IMR-90 (cell line): ENCODE measurements around the gene CXCR6.

ENCODE experiments used
- BHLHE40 ChIP-seq: fragments of 150-350 bp; IDR thresholded peaks from 2 replicates; pipeline ENCODE4 v1.6.1; 2016; ENCODE audit warnings: mild to moderate bottlenecking, low read depth, low read length
- FOS ChIP-seq: fragments of 150-350 bp; IDR thresholded peaks from 2 replicates; pipeline ENCODE4 v1.6.1; 2016; ENCODE audit warnings: low read depth, low read length
- MAZ ChIP-seq: IDR thresholded peaks from 2 replicates; pipeline ENCODE4 v1.6.1; 2012; ENCODE audit warnings: low read depth, mild to moderate bottlenecking, low read length, improper control_type of control experiment, moderate library complexity, borderline replicate concordance
- POLR2A ChIP-seq: IDR thresholded peaks from 2 replicates; pipeline ENCODE4 v1.6.1; 2012; ENCODE audit warnings: mild to moderate bottlenecking, low read depth, low read length
- RAD21 ChIP-seq: IDR thresholded peaks from 2 replicates; pipeline ENCODE4 v1.6.1; 2012; ENCODE audit warnings: low read length, improper control_type of control experiment
- RFX5 ChIP-seq: IDR thresholded peaks from 2 replicates; pipeline ENCODE4 v1.8.0; 2012; ENCODE audit warnings: low read depth, mild to moderate bottlenecking, low read length, moderate library complexity
- SMC3 ChIP-seq: fragments of 150-350 bp; IDR thresholded peaks from 2 replicates; pipeline ENCODE4 v1.6.1; 2016; ENCODE audit warnings: low read depth, mild to moderate bottlenecking, antibody characterized with exemption, low read length, moderate library complexity
- TF ChIP-seq, protein P1 (sequence below): conservative IDR thresholded peaks from 2 replicates; pipeline ENCODE4 v1.5.1; 2012; ENCODE audit warnings: mild to moderate bottlenecking, low read depth, low read length, improper control_type of control experiment
- TF ChIP-seq, protein P2 (sequence below): fragments of 150-350 bp; IDR thresholded peaks from 2 replicates; pipeline ENCODE4 v1.6.1; 2017; ENCODE audit warnings: mild to moderate bottlenecking, antibody characterized with exemption, low read length, low read depth
- TF ChIP-seq, protein P3 (sequence below): fragments of 150-350 bp; IDR thresholded peaks from 2 replicates; pipeline ENCODE4 v1.6.1; 2016; ENCODE audit warnings: low read depth, mild to moderate bottlenecking, low read length, moderate library complexity, borderline replicate concordance

DNA sequence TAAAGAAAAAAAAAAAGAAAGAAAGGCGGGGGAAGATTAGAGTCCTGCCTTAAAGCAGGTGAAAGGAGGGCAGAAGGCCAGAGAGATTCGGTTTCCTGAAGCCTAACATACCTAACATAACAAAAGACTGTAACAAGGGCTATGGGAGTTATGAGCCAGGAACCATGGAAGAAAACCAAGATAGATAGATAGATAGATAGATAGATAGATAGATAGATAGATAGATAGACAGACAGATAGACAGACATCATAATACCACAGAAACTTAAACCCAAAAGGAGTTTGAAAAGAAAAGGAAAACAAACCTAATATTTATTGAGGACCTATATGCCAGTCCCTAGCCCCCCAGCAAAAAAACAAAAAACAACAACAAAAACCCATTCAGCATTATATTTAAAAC lies 54.7 kb downstream of the CXCR6 start:
- TF ChIP-seq RAD21 (no peak), RFX5 (no peak), MAZ (no peak), BHLHE40 (no peak), SMC3 (no peak), FOS (no peak), POLR2A (no peak)
- TF ChIP-seq, protein P1, sequence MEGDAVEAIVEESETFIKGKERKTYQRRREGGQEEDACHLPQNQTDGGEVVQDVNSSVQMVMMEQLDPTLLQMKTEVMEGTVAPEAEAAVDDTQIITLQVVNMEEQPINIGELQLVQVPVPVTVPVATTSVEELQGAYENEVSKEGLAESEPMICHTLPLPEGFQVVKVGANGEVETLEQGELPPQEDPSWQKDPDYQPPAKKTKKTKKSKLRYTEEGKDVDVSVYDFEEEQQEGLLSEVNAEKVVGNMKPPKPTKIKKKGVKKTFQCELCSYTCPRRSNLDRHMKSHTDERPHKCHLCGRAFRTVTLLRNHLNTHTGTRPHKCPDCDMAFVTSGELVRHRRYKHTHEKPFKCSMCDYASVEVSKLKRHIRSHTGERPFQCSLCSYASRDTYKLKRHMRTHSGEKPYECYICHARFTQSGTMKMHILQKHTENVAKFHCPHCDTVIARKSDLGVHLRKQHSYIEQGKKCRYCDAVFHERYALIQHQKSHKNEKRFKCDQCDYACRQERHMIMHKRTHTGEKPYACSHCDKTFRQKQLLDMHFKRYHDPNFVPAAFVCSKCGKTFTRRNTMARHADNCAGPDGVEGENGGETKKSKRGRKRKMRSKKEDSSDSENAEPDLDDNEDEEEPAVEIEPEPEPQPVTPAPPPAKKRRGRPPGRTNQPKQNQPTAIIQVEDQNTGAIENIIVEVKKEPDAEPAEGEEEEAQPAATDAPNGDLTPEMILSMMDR = no peak
- TF ChIP-seq, protein P2, sequence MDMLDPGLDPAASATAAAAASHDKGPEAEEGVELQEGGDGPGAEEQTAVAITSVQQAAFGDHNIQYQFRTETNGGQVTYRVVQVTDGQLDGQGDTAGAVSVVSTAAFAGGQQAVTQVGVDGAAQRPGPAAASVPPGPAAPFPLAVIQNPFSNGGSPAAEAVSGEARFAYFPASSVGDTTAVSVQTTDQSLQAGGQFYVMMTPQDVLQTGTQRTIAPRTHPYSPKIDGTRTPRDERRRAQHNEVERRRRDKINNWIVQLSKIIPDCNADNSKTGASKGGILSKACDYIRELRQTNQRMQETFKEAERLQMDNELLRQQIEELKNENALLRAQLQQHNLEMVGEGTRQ = no peak
- TF ChIP-seq, protein P3, sequence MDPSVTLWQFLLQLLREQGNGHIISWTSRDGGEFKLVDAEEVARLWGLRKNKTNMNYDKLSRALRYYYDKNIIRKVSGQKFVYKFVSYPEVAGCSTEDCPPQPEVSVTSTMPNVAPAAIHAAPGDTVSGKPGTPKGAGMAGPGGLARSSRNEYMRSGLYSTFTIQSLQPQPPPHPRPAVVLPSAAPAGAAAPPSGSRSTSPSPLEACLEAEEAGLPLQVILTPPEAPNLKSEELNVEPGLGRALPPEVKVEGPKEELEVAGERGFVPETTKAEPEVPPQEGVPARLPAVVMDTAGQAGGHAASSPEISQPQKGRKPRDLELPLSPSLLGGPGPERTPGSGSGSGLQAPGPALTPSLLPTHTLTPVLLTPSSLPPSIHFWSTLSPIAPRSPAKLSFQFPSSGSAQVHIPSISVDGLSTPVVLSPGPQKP = no peak
